NCI-H526 treated with DMSO at 0.1 percent for 48 hours (cell line): Measurements from ENCODE around the gene PPM1L.
"Not testable (repeated sequence)": the region's sequence is repeated elsewhere in the genome, so short reads cannot be mapped to it uniquely, and the experiment has no call there.

Experiments
- DNase-seq: peaks from one replicate; lab custom pipeline; 2025; lab: John Stamatoyannopoulos, UW

Gene PPM1L

DNA sequence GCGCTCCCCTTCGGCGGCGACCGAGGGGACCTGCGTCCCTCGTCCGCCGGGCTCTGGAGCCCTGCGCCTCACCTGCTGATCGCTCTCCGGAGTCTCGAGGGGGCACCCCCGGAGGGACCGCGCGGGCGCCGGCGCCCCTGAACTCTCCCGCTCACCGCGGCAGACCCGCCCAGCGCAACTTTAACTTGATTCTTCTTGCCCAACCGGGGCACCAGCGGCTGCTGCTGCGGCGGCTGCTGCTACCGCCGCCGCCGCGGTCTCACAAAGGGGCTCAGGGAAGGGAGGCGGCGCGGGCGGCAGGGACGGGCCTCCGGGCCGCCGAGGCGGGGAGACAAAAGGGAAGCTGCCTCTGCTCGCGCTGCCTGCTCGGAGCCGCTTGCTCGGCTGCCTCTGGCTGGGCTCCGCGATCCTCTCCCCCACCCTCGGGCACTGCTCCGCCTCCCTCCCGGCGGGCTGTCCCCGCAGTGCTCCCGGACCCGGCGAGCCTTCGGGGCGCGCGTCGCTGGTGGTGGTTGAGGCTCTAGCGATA lies at the start of gene PPM1L:
Gene PPM1L, plus strand, starts transcription at position 456 of the 529 bp plus-strand sequence.
- peak; percentile 79 for DNase-seq

DNA sequence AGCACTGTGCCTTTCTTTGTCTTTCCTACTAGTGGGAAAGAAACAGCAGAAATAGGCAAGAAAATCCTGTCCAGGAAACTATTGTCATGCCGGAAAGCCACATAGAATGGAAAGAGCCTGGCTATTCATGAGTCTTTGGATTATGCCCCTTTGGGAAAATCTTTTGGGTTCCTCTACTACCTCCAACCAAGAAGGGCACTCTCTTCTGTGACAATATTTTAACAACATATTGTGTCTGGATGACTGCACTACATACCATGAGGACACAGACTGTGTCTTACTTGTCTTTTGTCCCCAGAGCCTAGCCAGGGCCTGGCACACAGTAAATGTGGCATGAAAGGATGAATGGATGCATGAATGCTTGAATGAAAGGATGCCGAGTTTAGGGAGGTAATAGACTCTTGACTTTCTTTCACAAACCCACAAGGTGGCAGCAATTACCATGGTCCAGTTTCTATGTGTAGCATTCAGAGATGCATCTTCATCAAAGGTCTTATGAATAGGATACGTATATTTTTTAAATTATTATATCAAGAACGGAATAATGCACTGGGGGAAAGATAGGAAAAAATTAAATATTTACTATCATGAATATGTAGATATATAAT lies 48.7 kb upstream of the PPM1L start:
- DNase-seq, result peak; percentile 50

DNA sequence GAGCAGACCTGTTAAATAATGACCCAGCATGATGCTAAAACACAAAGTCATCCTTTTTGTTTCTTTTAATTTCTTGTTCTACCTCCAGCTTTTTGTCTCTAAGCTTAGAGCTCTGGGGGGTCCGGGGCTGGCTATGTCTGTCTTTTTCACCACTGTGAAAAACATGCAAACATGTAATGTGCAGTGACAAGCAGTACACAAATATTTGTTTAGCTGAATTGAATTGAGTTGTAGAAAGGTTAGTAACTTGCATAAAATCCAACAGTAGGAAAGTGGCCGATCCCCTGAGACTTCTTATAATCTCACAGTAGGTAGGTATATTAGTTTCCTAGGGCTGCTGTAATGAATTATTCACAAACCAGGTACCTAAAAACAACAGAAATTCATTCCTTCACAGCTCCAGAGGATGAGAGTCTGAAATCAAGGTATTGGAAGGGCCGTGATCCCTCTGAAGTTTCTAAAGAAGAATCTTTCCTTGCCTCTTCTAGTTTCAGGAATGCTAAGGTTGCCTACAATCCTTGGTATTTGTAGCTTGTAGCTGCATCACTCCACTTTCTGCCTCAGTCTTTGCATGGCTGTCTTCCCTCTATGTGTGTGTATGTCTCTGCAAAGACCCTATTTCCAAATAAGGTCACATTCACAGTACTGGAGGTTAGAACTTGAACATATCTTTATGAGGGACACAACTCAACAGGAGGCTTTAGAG lies 46.4 kb upstream of the PPM1L start:
- no peak for DNase-seq

DNA sequence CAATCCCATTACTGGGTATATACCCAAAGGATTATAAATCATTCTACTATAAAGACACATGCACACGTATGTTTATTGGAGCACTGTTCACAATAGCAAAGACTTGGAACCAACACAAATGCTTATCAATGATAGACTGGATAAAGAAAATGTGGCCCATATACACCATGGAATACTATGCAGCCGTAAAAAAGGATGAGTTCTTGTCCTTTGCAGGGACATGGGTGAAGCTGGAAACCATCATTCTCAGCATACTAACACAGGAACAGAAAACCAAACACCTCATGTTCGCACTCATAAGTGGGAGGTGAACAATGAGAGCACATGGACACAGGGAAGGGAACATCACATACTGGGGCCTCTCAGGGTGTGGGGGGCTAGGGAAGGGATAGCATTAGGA lies 42.9 kb upstream of the PPM1L start:
- DNase-seq, result not testable (repeated sequence)

DNA sequence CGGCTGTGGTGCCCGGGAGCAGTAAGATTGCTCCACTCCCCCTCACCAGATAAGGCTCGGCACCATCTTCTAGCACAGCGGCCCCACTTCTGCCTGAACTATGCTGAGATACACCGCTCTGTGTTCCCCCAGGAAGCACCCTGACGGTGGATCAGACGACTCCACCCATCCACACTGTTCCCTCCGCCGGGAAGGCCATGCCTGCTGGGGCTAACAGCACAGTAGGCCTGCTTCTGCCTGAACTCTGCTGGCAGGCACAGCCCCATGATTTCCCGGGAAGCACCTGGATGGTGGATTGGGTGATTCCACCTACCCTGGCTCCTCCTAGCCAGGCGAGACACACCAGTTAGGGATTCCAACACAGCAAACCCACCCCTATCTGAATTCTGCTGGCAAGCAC lies 36.3 kb upstream of the PPM1L start:
- DNase-seq, result no peak

DNA sequence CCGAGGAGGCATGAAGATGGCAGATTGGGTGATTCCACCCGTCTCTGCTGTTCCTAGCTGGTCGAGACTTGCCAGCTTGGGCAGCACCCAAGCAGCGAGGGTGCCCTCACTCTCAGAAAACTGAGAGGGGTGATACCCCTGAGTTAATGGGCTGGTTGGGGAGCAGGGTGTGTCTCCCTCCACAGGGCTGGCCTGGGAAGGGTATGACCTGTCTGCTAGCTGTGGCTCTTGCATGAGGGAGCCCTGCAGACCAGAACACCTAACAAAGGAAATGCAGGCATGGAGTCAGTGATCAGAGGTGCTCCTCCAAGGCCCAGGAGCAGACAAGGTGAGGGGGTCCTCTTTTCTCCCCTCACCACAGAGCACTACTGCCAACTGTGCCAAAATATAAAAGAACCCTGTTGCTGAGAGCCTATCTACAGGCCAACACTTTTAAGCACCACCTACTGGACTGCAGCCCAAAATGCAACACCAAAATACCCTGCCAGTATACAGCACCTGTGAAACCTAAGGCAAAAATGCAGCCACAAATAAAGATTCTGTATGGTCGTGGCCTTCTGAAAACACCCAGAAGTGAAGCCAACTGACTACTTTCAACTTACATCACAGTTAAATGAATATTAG lies 35.8 kb upstream of the PPM1L start:
- no peak for DNase-seq

DNA sequence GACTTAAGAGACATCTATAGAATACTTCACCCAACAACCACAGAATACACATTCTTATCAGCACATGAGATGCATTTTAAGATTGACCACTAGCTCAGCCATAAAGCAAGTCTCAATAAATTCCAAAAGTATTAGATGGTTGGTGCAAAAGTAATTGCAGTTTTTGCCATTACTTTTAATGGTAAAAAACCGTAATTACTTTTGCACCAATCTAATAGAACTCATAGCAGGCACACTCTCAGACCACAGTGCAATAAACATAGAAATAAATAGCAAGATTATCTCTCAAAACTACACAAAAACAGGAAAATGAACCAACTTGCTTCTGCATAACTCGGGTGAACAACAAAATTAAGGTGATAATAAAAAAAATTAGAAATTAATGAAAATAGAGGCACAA lies 33.7 kb upstream of the PPM1L start:
- no peak for DNase-seq

DNA sequence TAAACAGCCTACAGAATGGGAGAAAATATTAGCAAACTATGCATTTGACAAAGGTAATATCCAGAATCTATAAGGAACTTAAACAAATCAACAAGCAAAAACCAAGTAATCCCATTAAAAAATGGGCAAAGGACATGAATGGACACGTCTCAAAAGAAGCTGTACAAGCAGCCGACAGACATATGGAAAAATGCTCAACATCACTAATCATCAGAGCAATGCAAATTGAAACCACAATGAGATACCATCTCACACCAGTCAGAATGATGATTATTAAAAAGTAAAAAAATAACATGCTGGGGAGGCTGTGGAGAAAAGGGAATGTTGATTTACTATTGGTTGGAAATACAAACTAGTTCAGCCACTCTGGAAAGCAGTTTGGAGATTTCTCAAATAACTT lies 30.7 kb upstream of the PPM1L start:
- DNase-seq, result no peak

DNA sequence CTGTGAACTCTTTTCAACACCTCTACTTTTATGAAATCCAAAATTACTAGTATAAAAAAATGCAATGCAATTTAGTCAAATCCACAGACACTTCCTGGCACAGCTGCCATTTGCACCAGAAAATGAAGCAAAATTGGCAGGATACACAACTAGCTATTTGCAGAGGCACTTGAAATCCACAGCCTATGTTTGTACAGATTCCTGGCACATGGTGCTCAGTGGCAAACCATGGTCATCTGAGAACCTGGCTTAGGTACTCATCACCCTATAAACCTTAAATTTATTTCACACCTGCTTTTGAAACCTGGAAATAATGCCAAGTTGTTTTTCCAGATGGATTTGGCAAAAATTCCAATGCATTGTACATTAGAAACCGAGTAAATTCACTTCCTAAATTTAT lies 20.2 kb upstream of the PPM1L start:
- DNase-seq, result no peak

DNA sequence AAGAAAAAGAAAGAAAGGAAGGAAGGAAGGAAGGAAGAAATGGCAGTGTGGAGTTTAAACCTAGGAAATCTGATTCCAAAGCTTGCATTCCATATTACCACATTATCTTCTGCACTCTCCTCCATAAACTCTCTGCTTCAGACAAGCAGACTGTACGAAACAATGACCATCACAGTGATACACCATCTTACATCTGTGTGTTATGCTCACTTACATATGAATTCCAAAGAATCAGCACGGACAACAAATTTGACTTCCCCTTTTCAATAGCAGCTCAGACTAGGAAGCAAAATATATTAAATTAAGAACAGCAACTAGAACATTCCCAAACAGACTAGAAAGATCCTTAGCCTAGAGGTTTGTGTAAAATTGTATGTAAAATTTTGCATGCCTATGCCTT lies 18.0 kb upstream of the PPM1L start:
- DNase-seq, result no peak

DNA sequence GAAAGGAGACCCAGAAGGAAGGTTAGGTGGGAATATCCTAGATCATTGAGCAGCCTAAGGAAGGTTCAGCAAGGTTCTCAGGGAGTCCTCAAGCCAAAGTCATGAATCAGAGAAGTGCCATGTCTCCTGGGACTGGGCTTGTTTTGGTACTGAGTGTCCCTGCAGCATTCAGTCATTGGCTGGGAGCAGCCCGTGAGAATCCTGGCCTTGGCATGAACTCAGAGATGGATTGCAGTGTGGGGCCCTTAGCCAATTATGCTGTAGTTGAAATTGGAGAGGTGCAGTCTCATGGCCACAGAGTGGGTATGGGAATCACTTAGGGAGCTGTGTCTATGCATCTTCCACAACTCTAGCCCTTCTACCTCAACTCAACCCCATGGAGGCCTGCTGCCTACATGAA lies 17.0 kb upstream of the PPM1L start:
- no peak for DNase-seq

DNA sequence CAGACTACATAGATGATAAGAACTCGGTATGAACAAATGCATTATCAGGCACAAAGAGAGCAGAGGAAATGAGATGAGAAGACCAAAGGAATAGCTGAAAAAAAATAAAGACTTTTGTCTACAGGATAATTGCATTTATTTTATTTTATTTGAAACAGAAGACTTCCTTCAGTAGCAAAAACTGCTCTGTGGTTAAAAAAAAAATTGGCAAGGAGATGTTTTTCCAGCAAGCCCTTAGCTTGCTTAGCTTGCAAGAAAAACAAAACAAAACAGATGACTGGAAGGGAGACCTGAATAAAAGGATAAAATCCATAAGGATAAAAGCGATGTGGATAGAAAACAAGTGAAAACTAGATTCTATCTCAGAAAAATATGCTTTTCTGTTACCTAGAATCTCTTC lies 9.1 kb upstream of the PPM1L start:
- no peak for DNase-seq

DNA sequence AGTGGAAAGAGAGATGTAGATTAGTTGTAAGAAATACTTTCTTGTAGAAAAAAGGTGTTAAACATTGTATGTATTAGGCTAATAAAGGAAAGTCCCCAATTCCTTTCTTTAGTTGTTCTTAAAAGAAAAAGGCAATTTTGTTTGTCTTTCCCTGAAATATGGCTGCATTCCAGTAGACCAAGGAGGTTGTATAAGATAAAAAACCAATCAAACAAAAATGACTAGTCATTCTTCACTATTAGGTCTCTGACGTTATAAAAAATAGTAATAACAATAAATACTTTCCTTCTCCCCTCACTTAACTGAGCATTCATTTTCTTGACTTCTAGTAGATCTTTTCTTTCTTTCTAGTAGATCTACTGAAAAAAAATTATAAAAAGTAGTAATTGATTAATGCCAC lies 8.6 kb upstream of the PPM1L start:
- DNase-seq, result no peak

DNA sequence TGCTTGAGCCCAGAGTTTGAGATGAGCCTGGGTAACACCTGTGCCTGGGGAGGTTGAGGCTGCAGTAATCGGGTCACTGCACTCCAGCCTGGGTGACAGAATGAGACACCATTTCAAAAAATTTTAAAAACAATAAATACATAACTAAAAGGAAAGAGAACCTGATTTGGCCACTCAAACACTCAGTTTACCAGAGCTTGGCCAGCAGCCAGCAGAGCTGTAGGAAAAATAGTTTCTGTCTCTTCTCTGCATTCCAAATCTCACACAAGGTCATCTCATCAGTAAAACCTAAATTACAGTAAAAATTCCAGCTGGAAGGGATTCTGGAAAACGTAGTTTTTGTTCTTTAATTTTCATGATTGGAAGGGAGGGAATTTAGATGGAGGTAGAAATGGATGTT lies 7.8 kb upstream of the PPM1L start:
- no peak for DNase-seq

DNA sequence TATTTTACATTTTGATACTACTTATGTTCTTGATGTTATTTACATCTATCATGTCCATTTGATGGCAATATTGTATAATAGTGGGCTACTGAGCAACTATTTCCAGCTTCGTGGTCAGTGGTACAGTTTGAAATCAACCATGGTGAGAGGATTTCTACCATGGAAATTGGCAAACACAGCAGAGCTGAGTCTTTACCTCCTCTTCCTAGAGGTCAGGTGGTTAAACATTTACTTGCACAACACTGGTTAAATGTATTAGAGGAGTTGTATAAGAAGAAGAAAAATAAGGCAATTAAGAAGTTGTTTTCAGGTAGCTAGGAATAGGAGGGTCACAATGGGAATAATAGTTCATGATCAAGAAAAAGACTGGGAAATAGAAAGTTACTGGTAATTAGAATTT lies 7.2 kb upstream of the PPM1L start:
- DNase-seq, result no peak

DNA sequence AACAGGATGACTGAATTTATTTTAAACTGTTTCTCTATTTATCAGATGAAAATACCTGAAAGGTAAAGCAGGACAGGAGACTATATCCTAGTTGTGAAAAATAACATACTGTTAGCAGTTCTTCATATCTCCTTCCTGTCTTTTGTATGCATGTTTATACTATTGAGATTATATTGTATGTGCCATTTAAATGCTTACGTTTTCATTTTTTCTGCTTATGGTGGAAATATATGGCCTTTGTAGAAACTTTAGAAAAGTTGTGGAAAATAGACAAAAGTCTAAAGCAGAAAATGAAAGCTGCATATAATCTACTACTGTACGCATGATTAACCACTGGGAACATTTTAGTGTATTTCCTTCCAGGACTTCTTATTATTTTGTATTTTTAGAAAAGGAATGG lies 2.1 kb upstream of the PPM1L start:
- DNase-seq, result no peak

DNA sequence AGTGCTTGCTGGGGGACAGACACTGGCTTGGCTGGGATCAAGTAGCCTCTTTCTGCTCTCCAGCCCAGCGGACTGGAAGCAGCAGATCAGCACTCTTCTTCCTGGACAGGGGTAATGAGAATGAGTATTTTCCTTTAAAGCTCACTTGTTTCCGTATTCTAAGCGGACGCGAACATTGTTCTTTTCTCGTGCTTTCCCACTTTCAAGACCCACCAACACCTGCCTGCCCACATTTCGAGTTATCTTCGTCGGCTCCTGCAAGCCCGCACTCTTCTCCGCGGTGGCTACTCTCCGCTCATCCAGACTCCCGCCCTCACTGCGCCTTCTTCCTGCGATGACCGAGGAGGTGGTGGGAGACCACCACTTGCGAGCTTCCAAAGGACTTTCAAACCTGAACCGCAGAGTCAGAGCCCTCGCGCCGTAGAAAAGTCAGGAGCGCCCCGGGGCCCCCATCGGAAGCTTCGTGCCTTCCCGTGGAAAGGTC lies 1.6 kb upstream of the PPM1L start:
- DNase-seq, result peak; percentile 64

DNA sequence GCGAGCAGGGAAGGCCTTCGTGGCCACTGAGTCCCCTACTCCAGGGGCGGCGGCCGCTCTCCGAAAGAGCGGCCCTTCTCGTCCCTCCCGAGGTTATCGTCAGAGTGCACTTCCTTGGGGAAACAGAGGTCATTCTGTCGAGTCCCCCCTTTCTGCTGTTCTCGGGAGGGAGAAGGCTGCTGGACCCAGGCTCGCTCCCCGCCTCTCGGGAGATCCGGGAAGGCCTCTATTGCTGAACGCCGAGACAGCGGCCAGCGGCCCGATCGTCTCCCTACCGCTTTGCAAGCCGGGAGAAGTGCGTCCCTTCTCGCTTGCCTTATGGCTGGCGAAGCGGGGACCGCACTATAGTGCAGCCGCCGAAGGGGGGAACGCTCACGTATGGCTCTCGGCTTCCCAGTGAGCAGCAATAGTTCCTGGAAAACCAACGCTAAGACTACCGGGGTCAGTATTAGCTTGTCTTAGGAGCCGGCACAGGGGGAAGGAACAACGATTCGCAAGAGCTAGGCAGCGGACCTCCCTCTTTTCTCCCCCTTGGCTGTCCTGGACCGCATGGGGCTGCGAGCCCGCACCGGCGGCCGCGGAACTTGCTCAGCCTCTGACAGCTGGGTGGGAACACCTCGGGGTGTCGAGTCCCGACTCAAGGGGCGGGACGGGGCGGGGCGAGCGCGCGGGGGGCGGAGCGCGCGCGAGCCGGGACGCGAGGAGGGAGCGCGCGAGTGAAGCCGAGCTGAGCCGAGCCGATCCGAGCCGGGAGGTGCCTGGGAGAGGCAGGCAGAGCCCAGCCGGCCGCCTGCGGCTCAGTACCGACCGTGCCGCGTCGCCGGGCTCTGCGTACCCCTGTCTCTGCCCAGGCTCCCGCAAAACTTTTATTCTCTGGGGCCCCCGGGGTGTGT lies 930 bp upstream of the PPM1L start:
- peak; percentile 90 for DNase-seq

DNA sequence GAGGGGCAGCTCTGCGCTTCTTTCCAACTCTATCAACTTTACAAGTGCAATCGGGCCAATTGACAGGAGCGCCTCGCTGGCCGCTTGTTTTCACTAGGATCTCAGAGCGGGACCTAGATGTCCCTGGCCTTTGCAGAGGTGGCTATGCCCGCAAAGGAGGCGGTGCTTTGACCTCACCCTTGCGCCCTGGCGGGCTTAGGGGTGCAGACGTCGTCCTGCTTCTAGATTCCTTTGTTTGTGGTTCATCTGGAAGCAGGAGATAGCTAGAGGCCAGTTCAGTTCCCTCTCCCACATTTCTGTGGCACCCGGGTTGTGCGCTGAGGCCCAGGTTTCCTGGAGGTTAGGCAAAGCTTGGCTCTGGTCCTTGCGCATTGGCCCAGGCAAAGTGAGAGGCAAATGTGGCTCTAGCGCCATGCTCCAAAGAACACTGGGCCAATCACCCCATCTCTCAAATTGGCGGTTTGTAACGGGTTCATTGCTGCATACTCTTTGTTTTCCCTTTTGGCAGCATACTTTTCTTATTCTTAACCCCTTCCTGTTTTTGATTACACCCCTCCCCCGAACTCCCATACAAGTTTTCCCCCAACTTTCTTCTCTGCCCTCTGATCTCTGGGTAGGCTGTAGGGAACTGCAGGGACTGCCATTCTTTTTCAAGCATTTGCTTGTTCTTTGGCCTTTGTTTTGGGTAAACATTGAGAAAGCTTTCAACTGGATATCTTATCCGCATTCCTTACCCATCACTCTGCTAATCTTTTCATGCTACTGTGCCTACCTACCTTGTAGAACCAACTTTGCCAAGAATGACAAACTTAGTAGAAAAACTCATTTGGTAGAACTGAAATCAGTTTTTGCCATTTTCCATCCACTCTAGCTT lies 1.4 kb downstream of the PPM1L start:
- peak; percentile 56 for DNase-seq

DNA sequence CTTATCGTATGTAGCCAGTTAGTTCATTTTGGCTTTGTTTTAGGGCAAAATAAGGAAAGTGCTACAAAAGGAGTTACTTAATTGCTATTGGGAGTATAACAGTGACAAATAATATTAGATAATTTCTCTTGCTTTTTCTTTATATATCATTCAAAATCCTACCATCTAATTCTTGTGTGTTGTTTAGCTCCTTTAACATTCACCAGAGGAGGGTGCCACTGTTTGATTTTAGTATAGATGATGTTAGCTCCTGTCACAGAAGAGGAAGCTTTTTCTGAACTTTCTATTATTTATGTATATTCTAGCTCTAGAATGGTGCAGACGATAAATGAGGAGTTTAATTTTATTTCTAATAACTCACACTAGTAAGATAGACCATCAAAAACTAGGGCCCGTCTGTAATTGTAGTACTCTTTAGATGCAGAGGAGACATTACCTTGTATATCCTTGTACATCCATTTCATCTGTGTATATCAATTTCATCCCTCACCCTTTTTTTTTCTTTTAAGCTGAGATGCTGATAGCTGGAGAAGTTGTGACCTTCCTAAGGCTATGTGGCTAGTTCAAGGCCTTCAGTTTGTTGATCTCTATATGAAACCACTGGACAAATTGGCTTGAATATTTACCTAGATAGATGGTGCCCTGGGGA lies 3.0 kb downstream of the PPM1L start:
- peak; percentile 26 for DNase-seq

DNA sequence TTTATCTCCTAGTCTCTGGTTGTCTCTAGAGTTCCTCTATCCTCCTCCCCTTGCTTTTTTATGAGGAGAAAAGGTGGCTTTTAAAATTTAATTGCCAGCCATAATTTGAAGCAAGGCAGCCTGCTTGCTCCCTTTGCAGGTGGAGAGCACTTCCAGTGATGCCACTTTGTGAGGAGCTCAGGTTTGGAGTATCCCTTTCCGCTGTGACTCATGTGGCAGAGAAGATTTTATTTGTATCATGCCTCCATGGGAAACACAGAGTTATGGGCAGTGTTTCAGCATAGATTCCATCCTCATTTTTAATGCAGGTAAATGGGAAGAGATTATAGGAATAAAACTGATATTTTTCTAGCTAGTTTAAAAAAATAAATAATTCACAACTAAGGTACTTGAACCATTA lies 7.0 kb downstream of the PPM1L start:
- DNase-seq, result no peak
